Kidney glomerular epithelial cell (primary cell): ENCODE measurements around the gene RASGRP1.

Experiments
- DNase-seq: peaks from one replicate; lab custom pipeline; 2025; lab: John Stamatoyannopoulos, UW

Gene RASGRP1

GRCh38 chr15:38504680-38505467 lies 59.7 kb downstream of the RASGRP1 start:
- no peak for DNase-seq

- DNase-seq, result no peak
Measured at GRCh38 chr15:38503496-38503895, 61.1 kb downstream of the RASGRP1 start.

GRCh38 chr15:38499651-38500050 lies 65.0 kb downstream of the RASGRP1 start:
- no peak for DNase-seq

- DNase-seq, result no peak
Measured at GRCh38 chr15:38496151-38496550, 68.5 kb downstream of the RASGRP1 start.

GRCh38 chr15:38490242-38490922 lies 74.2 kb downstream of the RASGRP1 start:
- DNase-seq, result peak; percentile 46

GRCh38 chr15:38487378-38487777 lies 77.2 kb downstream of the RASGRP1 start:
- no peak for DNase-seq

GRCh38 chr15:38486936-38487335 lies 77.7 kb downstream of the RASGRP1 start:
- DNase-seq, result no peak

GRCh38 chr15:38482572-38482971 lies 82.0 kb downstream of the RASGRP1 start:
- no peak for DNase-seq

- DNase-seq, result no peak
Measured at GRCh38 chr15:38481761-38482160, 82.9 kb downstream of the RASGRP1 start.

GRCh38 chr15:38481113-38481512 lies 83.5 kb downstream of the RASGRP1 start:
- DNase-seq, result no peak

GRCh38 chr15:38479756-38480155 lies 84.9 kb downstream of the RASGRP1 start:
- no peak for DNase-seq

- DNase-seq, result no peak
Measured at GRCh38 chr15:38479266-38479665, 85.3 kb downstream of the RASGRP1 start.

GRCh38 chr15:38477637-38478036 lies 87.0 kb downstream of the RASGRP1 start:
- no peak for DNase-seq

- DNase-seq, result no peak
Measured at GRCh38 chr15:38476120-38476519, 88.5 kb downstream of the RASGRP1 start.

GRCh38 chr15:38475361-38475760 lies 89.3 kb downstream of the RASGRP1 start:
- DNase-seq, result no peak

- DNase-seq, result peak; percentile 69
Measured at GRCh38 chr15:38474155-38474757, 90.4 kb downstream of the RASGRP1 start.

- no peak for DNase-seq
Measured at GRCh38 chr15:38471974-38472373, 92.6 kb downstream of the RASGRP1 start.

- no peak for DNase-seq
Measured at GRCh38 chr15:38470816-38471215, 93.8 kb downstream of the RASGRP1 start.

GRCh38 chr15:38464675-38465074 lies 99.9 kb downstream of the RASGRP1 start:
- no peak for DNase-seq

GRCh38 chr15:38463893-38464292 lies 100.7 kb downstream of the RASGRP1 start:
- no peak for DNase-seq

GRCh38 chr15:38461066-38461833 lies 103.4 kb downstream of the RASGRP1 start:
- no peak for DNase-seq

- DNase-seq, result no peak
Measured at GRCh38 chr15:38460543-38460942, 104.1 kb downstream of the RASGRP1 start.
